HG03460 (cell line): ENCODE measurements around the gene ZFPL1.

Source experiments
- ATAC-seq: cut with Tn5 transposase; IDR thresholded peaks from one replicate; pipeline ENCODE4 v1.9.1; 2021; ENCODE audit not compliant: unreplicated experiment

The ZFPL1 gene

GRCh38 chr11:65089621-65090020 is 5.6 kb downstream of the ZFPL1 start:
- no peak for ATAC-seq

DNA sequence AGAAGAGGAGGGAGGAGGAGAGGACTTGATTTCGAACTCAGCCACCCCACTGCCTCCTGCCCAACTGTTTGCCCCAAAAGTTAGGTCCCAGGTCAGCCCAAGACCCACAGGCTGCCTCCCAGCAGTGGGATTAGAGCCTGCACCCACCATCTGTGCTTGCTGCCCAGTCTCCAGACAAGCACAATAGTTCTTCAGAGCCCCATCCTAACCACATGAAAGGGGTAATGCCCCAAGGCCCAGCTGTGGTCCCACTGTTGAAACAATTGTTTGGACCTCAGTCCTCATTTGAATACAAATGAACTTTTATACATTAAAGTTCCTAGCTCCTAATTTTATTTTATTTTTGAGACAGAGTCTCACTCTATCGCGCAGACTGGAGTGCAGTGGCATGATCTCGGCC is 6.6 kb downstream of the ZFPL1 start:
- ATAC-seq, result no peak

- no peak for ATAC-seq
Observed at GRCh38 chr11:65095427-65095826, 11.4 kb downstream of the ZFPL1 start.

DNA sequence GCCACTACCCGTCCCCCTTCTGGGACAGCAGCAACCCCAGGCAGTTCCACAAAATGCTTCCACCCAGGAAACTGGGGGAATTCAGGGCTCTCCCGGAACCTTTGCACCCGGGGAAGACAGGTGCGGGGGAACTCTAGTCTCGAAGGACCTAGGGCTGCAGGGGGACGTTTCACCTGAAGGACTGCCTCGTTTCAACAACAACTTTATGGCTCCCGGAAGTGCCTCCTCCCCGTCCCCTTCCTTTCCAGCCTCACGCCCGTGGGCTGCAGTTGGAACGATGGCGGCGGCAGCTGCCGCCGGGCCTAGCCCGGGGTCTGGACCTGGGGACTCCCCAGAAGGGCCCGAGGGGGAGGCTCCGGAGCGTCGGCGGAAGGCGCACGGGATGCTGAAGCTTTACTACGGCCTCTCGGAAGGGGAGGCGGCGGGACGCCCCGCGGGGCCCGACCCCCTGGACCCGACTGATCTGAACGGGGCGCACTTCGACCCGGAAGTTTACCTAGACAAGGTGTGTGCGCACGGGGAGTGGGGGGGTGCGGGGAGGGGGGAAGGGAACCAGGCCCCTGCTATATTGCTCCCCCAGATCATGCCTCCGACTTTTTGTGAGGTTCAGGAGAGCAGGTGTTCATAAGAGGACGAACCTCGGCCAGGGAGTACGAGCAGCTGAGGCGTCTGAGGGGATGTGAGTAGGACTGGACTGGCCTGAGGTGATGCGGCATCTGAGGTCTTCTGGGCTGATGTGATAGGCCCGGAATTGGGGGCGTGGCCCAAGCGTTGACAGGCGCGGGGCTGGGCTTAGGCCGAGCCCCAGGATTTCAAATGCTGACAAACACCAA is 12.2 kb downstream of the ZFPL1 start, which contains the start of gene VPS51:
TSS of gene VPS51 (plus strand) at position 241 of the 833 bp plus-strand sequence. CDS start at position 278, 37 bp downstream.
- ATAC-seq, result peak; percentile 83

GRCh38 chr11:65096926-65097325 is 12.9 kb downstream of the ZFPL1 start:
- ATAC-seq, result no peak

DNA sequence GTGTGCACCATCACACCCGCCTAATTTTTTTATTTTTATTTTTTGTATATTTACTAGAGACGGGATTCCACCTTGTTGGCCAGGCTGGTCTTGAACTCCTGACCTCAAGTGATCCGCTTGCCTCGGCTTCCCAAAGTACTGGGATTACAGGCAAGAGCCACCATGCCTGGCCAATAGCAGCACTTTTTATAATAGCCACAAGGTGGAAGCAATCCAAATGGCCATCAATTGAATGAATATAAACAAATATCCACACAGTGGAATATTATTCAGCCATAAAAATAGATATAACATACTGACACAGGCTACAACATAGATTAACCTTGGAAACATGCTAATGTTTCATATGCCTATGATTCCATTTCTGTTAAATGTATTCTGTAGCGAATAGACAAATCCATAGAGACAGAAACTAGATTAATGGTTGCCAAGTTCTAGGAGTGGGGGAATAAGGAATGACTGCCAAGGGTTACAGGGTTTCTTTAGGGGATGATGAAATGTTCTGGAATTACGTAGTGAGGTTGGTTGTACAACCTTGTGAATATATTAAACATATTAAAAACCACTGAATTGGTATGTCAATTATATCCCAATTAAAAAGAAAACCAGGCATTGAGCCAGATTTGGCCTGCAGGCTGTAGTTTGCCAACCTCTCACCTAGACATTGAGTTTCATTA is 16.8 kb downstream of the ZFPL1 start:
- ATAC-seq, result no peak

GRCh38 chr11:65102142-65103095 is 18.4 kb downstream of the ZFPL1 start:
- ATAC-seq, result no peak

DNA sequence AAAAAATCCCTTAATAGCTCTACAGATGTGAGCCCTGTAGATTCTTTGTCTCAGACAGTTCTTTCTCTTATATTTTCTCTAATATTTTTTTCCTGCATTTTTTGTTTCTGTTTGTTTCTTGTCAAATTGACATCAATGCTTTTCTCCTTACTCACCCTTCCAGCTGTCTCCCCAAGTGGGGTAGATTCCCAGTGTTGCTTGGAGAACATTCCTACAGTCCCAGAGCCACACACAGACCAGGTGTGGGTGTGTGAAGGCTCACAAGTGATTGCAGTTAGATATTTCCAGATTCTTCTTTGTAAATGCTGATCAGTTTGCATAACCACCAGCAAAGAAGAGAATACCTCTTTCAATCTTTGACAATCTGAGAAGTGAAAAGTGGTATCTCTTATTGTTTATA is 19.5 kb downstream of the ZFPL1 start:
- ATAC-seq, result no peak

DNA sequence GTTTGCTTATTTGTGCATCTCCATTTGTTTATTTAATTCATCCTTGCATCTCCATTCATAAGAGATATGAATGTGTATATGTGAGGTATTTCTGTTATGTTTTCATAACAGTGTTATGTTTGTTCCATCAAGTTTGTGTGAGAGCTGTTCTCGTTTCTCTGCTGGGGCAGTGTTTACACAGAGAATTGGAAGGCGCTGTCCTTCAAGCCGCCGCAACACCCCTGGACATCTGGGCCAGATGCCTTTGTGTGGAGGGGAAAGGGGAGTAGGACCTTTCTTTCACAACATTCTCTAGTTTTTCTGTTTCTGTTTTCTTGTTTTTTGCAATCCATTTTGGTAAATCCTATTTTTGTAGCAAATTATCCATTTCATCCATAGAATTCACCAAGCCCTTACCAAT is 20.6 kb downstream of the ZFPL1 start:
- no peak for ATAC-seq

GRCh38 chr11:65107078-65107477 is 23.1 kb downstream of the ZFPL1 start:
- ATAC-seq, result no peak

- no peak for ATAC-seq
Observed at GRCh38 chr11:65107751-65108468, 23.9 kb downstream of the ZFPL1 start.

DNA sequence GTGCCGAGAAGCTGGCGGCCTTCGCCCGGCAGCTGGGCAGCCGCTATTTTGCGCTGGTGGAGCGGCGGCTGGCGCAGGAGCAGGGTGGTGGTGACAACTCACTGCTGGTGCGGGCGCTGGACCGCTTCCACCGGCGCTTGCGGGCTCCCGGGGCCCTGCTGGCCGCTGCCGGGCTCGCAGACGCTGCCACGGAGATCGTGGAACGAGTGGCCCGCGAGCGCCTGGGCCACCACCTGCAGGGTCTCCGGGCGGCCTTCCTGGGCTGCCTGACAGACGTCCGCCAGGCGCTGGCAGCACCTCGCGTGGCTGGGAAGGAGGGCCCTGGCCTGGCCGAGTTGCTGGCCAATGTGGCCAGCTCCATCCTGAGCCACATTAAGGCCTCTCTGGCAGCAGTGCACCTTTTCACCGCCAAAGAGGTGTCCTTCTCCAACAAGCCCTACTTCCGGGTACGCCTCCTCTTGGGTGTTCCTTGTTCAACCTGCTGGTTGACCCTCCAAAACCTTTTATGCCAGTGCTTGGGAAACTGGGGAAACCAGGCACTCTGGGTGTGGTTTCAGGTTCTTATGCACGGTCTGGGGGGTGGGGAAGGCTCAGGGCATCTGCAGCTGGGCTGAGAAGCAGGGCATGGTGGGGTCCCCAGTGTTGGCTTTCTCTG is 24.6 kb downstream of the ZFPL1 start:
- ATAC-seq, result no peak

DNA sequence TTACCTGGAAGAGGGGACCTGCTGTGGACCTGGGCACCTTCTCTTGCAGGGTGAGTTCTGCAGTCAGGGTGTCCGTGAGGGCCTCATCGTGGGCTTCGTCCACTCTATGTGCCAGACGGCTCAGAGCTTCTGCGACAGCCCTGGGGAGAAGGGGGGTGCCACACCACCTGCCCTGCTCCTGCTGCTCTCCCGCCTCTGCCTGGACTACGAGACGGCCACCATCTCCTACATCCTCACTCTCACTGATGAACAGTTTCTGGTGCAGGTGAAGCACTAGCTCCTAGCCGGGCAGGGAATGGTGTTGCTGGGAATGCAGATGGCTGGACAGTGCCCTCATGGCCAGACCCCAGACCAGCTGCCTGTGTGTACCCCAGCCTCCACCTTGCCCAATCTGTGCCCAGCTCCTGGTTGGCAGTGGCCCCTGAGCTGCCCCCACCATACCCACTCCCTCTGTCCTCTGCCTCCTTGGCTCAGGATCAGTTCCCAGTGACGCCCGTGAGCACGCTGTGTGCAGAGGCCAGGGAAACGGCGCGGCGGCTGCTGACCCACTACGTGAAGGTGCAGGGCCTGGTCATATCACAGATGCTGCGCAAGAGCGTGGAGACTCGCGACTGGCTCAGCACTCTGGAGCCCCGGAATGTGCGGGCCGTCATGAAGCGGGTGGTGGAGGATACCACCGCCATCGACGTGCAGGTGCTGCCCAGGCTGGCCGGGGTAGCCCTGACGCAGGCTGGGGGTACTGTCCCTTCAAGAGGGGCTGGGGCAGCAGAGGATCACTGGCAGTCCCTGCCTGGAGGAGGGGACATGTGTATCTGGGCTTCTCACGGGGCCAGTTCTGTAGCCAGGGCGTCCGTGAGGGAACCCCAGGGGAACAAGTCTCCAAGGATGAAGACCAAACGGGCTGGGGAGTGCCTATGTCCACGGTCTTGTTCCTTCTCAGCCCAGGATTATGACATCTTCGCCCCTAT is 25.5 kb downstream of the ZFPL1 start:
- ATAC-seq, result no peak

GRCh38 chr11:65110354-65110861 is 26.4 kb downstream of the ZFPL1 start:
- ATAC-seq, result no peak

- ATAC-seq, result no peak
Observed at GRCh38 chr11:65111159-65111743, 27.2 kb downstream of the ZFPL1 start.

DNA sequence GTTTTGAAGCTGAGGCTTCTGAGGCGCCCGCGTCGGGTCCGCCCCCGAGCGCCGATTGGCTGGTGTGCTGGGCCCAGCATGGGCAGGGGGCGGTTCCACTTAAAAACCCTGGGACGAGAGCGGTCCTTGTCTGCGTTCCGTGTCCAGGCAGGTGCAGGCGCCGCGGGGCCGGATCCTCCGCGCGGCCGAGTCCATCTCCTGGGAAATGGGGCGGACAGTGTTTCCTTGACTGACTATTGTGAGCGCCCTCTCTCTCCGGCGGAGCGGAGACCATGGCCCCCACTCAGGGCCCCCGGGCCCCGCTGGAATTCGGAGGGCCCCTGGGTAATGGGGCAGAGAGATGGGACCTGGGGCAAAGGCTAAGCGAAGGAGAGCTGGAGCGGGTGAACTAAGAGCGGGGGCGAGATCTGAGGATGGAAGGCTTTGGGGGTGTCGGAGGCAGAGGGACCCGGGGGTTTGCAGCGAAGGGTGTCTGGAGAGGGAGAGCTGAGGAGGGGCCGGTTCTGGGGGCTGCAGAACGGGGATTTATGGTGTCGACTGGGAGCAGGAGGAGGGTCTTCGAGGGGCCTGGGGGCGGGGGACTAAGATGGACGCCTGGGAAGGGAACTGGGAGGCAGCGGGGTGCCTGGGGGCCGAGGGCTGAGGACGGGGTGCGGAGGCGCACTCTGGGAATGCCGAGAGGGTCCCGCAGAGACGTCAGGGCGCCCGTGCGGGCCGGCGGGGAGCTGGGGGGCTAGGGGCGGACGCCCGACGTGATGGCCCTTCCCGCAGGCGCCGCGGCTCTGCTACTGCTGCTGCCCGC is 27.9 kb downstream of the ZFPL1 start, which contains the start of gene TM7SF2:
TSS of gene TM7SF2 (plus strand) at position 129 of the 802 bp plus-strand sequence. CDS start at position 273, 144 bp downstream.
- peak; percentile 46 for ATAC-seq
